GM19099 (cell line): ENCODE results near the gene STEAP1B.
"Not testable (repeated sequence)": the region's sequence is repeated elsewhere in the genome, so short reads cannot be mapped to it uniquely, and the experiment has no call there.

Experiments
- POLR2A ChIP-seq: IDR thresholded peaks from 3 replicates; pipeline ENCODE4 v1.6.1; 2011; ENCODE audit warnings: low read depth; ENCODE audit not compliant: insufficient read length; ENCODE audit errors: extremely low read depth

Gene STEAP1B

DNA sequence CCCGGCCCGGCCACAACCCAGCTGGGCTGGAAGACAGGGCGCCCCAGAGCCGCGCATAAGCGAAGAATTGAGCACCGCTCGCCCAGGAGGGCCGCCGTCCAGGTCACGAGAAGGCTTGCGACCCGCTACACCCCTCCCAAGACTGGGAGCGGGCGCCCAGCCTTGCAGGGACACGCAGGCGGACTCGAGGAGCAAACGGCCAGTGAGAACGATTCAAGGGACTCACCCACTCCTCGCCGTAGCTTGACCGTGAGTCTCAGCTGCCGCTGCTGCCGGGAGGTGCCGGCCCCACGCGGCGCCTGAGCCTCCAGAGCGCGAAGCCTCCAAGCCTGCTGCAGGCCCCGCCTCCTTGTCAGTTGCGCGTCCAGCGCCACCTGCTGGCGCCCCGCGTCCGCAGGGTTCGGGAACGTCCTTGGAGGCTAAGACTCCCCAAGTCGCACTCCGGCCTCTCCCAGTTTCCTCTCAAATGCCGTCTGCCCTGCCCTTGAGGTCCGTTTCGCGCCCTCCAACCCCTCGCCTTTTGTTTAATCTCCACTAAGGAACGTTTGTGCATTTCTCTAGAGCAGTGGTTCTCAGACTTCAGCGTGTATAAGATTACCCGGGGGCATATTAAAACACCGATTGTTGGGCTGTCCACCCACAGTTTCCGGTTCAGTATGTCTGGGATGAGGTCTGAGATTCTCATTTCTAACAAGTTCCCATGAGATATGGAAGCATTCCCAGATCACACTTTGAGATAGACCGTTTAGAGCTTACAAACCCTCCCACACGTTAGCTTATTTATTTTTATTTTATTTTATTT is at the start of gene STEAP1B:
STEAP1B (minus strand) TSS at position 301 of the 802 bp plus-strand sequence. CDS start 5,333 bp downstream, outside the sequence.
- not testable (repeated sequence) for TF ChIP-seq POLR2A

DNA sequence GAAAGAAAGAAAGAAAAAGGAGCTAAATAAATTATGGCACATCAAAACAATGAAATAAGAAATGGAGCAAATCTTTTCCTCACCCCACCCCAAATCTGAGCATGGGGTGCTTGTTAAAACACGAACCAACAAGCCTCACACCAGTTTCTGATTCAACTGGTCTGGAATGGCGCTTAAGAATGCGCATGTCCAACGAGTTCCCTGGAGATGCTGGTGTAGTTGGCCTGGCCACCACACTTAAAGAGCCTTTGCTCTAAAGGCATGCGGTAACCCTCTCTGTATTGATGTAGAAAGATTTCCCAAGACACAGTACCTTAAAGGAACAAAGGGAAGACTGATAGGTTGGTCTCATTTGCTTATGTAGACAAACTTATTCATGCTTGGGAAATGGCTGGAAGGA is 49.1 kb upstream of the STEAP1B start:
- no peak for TF ChIP-seq POLR2A

DNA sequence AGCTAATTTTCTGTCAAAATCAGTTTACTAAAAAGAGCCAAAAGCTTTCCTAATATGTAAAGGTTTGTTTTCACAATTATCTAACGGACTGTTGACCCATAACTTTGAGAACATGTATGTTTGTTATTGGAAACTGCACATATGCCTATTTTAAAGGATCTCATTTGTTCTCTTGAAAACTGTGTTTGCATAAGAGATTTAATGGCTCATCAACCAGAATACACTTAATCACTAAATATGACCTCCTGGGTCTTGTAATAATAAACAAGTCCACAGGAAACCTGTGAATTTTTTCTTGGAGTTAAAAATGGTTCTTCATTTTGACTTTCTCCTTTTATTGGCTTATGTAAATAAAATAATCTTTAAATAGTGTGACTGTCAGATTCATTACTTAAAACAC is 48.3 kb upstream of the STEAP1B start:
- TF ChIP-seq POLR2A: no peak

DNA sequence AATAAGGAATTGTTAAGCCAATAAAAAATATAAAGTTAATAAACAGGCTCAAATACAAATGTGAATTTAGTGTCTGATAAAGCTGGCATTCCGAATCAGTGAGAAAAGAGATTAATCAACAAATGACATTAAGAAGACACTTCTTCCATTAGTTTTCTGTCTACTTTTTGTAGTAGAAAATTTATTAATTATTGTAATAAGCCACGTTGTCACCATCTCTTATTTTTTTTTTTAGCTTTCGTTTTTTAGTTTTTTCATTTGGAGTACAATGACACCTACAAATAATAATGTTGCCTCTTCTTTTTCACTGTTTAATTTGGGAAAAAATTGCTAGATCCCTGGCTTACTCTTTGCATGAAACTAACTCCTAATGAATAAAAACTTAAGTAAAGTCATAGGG is 46.8 kb upstream of the STEAP1B start:
- no peak for TF ChIP-seq POLR2A

DNA sequence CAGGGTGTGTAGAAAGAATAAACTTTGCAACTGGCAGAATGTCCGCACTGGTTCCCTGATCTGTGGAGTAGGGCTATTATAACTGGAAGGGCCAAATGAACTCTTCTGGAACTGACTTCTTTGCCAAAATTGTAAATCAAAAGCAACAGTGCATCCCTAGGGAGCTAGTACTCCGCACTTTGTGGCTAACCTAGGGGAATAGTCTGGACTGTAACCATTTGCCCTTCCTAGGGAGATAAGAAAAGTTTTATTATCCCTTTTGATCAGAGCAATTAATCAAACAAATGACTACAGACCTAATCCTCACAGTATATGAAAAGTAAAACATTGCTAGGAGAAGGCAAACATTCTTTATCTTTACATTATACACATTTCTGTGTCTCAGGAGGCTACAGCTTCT is 45.5 kb upstream of the STEAP1B start:
- TF ChIP-seq POLR2A: no peak

DNA sequence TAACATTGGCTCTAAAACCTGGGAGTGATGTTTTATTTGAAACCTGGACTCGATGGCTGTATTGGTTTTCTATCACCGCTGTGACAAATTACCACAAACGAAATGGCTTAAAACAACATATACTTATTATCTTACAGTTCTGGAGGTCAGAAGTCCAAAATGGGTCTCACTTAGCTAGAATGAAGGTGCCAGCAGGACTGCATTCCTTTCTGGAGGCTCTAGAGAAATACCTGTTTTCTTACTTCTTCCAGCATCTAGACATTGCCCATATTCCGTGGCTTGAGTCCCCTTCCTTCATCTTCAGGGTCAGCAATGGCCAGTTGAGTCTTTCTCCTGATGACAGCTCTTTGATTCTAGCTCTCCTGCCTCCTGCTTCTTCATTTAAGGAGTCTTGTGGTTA is 44.3 kb upstream of the STEAP1B start:
- TF ChIP-seq POLR2A: no peak

DNA sequence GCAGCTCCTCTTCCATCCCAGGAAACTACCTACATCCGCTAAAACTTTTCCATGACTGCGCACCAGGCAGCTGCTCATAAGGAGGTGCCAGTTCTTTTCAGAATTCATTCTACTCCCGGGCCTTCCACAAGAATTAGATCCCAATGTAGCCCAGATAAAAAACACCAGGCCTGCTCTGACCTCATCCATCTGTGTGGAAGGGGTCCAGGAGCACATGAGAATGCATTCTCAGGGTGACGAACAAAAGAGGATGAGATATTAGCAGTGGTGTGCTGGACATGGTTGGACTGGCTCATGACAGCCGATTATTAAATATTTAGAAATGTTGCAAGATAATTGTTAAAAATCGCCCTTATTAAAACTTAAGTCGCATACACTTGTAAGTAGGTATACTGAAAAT is 43.2 kb upstream of the STEAP1B start:
- TF ChIP-seq POLR2A: no peak

DNA sequence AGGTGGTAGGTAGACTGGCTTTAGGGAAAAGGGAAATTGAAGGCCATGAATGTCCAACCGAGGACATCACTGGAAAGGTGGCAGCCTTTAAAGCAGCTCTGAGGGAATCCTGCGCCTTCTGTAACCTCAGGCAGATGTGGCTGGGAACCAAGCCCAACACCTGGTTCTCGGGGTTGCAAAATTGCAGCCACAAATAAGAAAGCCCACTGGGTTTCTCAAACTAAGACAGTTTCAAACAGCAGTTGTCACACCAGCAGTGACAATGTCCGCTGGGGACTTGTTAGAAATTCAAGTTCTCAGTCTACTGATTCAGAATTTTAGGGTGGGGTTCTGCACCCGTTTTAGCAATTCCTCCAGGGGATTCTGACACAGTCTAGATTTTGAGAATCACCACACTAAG is 42.7 kb upstream of the STEAP1B start:
- TF ChIP-seq POLR2A: no peak

DNA sequence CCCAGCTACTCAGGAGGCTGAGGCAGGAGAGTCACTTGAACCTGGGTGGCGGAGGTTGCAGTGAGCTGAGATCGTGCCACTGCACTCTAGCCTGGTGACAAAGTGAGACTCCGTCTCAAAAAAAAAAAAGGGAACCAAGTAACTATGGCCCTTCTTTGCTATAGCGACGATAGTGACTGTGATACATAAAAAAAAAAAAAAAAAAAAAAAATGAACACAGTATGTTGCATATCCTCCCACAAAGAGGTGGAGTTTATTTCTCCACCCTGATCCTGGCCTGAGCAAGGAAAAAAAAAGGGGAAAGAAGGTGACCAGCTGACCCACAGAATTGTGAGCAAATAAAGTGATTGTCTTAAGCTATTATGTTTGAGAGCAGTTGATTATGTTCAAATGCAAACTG is 42.3 kb upstream of the STEAP1B start:
- no peak for TF ChIP-seq POLR2A

DNA sequence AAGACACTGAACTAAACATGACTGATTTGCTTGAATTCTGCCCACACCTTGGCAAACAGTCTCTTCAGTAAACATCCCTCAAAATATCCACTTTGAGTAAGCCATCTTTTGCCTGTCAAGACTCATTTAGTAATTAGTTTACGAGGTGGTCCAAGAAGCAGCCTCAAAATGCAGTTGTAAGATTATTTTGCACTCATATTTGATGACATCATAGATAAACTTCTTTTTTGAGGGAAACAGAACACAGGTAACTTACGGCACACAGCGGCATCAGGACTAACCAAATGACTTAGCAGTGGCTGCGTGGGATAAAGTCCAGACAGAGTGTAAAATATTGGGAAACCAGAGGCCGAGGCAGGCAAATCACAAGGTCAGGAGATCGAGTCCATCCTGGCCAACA is 41.8 kb upstream of the STEAP1B start:
- TF ChIP-seq POLR2A: no peak

DNA sequence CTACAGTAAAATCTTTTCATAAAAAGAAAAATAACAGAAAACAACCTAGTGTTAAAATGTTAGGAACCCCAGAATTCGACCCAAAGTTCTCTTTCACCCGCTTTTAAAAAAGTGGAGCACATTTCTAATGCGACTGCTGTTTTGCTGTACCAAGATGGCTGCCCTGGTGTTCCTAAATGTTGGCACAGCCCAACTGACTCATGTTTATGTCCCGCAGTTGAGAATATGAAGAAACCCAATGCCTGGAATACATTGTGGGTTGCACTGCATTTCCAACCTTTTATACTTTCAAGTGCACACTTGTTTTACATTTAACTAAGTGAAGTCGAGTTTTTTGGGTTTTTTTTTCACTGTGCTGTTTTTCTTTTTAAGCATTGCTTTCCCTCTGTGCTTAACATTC is 944 bp downstream of the STEAP1B start:
- no peak for TF ChIP-seq POLR2A

DNA sequence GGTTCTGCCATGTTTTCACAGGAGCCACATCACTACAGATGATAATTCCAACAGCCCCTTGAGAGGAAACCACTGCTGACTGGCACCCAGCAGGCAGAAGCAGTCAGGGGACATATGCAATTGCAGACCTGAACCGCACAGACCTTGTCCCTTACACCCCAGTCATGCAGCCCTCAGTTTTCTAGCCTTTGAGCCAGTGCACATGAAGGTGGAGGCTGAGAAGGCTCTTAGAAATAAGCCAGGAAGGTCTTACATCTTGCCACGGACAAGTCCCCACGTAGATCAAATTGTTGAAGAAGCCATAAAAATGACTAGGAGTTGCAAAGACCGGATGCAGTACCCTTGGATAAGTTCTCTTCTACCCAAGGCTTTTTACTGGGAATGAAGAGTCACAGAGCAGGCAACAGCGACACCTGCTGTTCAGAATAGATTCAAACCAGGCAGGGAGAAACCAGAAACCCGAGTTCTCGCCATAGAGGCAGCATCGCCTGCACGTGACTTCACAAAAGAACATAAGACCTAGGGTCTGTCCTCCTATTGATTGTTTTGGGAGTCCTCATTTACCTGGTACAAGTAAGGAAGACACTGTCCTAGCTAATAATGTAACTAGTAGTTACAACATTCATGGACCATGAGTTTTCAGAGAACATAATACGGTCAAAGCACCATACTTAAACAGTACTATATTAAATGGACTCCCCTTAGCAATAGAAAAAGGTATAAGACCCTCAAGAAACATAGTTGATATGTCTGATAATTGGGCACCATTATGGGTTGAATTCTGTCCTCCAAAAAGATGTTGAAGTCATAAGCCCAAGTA is 11.1 kb downstream of the STEAP1B start:
- TF ChIP-seq POLR2A: no peak

DNA sequence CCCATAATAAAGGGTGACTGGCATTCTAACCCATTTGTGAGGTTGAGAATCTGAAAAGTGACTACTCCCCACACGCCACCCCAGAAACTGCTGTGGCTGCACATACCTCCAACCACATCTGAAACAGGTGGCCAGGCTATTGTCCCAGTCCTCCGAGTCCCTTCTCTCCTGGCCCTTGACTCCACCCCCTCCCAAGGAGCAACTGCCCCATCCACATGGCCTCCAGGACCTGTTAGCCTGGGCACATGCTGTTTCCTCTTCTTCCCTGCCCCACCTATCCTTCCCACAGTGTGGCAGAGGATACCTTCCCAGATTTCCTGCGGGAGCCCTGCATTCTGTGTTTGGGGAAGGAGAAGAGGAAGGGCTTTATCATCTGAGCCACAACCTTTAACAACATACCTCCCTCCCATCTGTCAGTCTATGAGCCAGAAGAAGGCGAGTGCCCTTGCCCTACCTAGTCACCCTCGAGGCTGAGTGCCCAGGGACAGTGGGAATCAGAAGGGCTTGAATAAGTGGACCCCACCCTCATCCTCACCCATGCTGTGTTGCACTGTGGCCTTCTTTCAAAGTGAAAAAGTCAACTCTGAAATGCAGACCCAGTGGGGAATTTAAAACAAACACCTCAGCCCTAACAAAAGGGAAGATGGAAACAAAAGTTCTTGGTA is 11.9 kb downstream of the STEAP1B start:
- TF ChIP-seq POLR2A: no peak

DNA sequence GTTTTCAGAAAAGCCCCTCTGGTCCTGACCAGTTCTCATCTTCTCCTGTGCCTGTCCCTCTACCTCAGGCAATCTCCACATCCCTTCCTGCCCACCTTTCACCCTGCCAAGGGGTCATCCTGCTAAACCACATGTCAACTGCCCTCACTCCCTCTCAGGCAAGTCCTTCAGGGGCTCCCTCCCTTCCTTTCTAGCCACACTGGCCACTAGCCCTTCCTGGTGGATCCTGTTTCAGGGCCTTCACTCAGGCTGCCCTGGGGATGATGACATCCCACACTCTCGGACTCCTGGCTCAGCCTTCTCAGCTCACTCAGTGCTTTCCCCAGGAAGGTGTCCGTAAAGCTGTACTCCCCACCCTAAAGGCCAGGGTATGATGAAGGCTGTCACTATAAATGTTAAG is 13.4 kb downstream of the STEAP1B start:
- TF ChIP-seq POLR2A: no peak

DNA sequence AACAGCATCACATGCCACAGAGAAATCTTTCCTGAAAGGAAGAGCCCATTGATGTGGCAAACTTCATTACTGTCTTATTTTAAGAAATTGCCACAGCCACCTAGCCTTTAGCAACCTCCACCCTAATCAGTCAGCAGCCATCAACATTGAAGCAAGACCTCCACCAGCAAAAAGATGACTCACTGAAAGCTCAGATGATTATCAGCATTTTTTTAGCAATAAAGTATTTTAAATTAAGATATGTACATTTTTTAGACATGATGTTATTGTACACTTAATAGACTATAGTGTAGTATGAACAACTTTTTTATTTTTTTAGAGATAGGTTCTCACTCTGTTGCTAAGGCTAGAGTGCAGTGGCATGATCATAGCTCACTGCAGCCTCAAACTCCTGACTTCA is 14.8 kb downstream of the STEAP1B start:
- no peak for TF ChIP-seq POLR2A
